GM21360 (cell line): ENCODE measurements around the gene RBBP4.

Source experiments
- ATAC-seq: cut with Tn5 transposase; IDR thresholded peaks from one replicate; pipeline ENCODE4 v1.9.1; 2021; ENCODE audit warnings: mild to moderate bottlenecking, moderate library complexity; ENCODE audit not compliant: unreplicated experiment

The RBBP4 gene

DNA sequence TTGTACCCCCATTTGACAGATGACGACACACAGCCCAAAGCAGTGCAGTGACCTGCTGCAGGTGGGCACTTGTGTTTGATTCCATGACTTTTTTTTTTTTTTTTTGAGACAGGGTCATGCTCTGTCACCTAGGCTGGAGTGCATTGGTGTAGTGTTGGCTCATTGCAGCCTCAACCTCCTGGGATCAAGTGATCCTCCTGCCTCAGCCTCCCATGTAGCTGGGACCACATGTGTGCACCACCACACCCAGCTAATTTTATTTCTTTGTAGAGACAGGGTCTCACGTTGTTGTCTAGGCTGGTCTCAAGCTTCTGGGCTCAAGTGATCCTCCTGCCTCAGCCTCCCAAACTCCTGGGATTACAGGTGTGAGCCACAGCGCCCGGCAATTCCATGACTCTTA, 66.5 kb downstream of the RBBP4 start:
- ATAC-seq: no peak

DNA sequence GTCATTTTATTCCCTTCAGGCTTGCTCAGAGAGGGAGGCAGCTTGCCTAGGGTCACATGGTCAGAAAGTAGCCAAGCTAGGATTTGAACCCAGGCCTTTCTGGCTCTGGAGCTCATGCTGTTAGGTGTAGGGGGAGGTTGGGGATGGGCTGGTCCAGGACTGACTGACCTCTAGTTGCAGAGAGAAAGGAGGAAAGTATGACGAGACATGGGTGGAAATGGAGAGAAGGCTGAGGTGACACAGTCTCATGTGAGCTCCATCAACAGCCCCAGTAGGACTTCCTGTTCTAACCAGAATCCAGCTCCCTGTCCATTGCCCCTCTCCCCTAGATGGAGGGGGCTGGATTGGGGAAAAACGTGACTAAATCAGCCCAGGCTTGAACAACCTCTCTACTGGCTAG, 67.0 kb downstream of the RBBP4 start:
- ATAC-seq: no peak

GRCh38 chr1:32718527-32718926, 67.5 kb downstream of the RBBP4 start:
- ATAC-seq: no peak

DNA sequence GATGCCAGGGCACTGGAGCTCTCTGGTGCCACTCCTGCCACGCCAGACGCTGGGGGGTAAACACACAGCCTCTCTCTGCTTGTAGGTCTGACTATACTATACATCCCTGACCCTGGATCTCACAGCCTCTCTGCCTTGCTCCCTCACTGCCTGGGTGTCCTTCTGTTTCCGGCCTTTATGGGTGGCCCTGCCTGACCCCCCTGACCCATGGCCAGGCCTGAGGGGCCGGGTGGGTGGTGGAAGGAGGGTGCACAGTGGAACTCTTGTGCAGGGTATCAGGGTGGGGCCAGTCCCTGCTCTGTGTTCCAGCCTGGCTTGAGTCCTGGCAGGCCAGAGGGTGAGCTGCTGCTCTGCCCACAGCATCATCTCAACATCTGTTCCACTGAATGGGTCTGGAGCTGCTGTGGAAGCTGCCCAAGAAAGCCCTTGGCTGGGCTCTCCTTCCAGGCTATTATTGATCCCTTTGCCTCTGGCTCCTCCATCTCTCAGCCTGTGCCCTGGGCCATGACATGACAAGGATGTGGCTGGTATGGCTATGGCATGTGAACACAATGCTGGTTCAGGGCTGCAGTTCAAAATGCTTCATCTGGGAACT, 68.8 kb downstream of the RBBP4 start:
- no peak for ATAC-seq

- ATAC-seq: no peak
These were observed 73.9 kb downstream of the RBBP4 start for GRCh38 chr1:32724678-32725614.

DNA sequence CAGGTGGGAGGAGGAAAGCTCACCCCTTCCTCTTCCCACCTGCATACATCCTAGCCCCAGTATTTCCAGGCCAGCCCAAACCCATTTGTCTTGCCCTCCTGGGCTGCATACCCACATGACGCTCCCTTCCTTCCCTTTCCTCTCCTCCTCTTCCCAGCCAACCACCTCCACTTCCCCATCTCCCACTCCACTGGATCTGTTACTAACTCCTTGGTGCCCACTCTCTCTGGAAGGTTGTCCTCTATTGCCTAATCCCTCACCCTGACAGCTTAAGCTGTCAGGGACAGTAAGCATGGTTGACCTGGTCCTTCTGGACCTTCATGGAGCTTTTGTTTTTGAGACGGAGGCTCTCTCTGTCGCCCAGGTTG, 74.6 kb downstream of the RBBP4 start:
- ATAC-seq: no peak

DNA sequence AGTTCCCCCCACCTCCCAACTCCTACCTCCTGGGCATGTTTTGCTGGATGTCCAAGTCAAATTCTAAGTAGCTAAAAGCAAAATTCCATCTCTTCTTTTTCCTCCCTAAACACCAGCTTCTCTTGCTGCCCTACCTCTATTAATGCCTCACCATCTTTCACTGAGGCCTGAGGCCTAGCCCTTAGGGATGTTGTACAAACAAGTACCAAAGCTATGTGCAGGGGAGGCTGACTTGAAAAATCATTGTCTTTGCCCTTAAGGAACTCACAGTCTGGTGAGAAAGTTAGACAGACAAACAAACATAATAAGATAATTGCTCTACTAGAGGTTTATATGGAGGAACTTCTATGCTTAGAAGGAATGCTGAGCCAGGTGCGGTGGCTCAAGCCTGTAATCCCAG, 76.9 kb downstream of the RBBP4 start:
- ATAC-seq: no peak

GRCh38 chr1:32728413-32729077, 77.5 kb downstream of the RBBP4 start:
- no peak for ATAC-seq

DNA sequence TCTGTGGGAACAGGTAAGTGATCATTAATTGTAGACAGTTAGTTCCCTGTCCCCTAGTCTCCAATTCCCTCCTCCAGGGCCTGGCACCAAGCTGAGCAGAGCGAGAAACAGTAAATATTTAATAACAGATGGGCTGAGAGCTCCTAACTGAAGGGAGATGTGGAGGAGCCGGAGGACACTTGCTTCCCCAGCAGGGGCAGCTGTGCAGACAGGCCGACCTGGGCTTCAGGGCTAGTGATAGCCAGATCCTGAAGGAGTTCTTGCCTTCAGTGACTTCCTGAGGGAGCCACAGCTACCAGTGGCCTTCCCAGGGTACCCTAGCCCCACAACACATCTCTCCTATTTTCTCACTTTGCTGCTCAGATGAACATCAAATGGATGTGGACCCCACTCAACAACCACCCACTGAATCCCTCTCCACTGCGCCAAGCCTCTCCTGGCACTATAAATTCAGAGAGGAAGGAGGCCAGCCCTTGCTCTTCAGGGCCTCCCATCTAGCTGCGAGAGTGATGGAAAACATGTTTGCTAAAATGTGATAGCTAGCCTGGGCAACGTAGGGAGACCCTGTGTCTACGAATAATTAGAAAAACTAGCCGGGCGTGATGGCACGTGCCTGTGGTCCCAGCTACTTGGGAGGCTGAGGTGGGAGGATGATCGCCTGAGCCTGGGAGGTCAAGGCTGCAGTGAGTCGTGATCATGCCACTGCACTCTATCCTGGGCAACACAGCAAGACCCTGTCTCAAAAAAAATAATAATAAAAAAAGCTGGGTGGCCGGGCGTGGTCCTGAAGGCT, 78.4 kb downstream of the RBBP4 start:
- no peak for ATAC-seq

DNA sequence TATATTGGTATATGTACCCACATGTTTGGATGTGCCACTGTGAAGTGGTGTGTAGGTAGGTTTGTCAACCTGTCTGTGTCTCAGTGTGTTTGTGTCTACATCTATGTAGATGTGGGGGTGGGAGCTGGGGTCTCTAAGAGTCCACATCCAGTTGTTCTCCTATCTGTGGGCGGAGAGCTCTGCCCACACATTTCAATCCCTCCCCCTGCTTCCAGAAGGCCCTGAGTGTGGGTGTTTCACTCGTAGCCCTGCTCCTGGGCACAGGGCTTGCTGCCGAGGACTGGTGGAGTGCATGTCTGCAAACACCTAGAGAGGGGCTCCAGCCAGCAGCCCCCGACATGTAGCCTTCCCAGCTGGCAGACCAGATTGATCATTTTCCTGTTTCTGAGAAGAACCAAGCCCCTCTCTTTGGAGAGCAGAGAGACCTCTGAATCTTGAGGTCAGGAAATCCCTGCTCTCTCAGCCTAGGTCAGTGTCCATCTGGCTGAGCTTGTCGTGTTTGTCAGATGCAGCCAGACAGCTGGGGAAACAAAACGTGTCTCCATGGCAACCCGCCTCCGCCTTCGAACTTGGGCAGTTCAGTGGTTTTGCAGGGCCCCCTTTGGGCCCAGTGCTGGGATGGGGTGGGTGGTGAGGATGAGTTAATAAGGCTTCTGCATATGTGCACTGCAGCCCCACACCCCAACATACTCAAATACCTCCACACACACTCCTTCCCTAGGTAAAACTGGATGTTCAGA, 82.7 kb downstream of the RBBP4 start:
- no peak for ATAC-seq
